H54 (cell line): ENCODE measurements around the gene C16orf74.

ENCODE experiments used
- DNase-seq: peaks from one replicate; pipeline ENCODE4 v3.0.0; 2011; ENCODE audit warnings: low spot score, mixed read lengths; ENCODE audit not compliant: insufficient read length
- FAIRE-seq: peaks from 3 replicates; lab custom pipeline; 2011; peaks lifted over from hg19 to GRCh38; lab: Jason Lieb, UNC
- POLR2A ChIP-seq: IDR thresholded peaks from 2 replicates; pipeline ENCODE4 v1.6.1; 2011; ENCODE audit warnings: low read depth, mild to moderate bottlenecking, low read length

C16orf74 gene

DNA sequence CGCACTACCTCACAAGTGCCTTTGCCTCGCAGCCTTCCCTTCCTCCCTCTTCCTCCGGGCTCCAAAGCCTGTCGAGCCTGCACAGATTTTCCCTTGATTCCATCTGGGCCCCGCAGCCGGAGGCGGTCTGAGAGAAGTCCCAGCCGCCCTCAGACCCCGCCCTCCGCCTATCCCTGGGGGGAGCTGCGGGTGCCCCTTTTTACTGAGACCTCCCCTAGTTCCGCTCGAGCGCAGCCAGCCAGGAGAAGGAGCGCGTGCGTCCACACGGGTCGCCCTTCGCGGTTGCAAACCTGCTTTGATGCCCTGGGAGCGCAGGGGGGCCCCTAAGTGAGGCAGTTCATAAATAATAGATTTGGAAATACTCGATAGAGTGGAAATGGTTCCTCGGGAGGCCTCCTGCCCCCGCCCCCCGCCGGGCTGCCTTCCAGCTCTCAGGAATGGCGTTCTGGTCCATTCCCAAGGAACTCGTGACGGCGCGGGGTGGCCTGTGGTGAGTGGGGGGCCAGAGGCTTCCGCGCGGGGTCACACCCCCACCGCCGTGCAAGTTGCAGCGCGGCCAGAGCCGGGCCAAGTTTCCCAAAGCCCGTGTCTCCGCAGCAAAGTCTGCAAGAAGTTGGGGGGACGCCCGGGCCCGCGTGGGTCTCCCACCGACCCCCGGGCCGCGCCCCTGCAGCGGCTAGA is 610 bp downstream of the C16orf74 start:
- FAIRE-seq (no peak), DNase-seq (no peak)
- no peak for TF ChIP-seq POLR2A

DNA sequence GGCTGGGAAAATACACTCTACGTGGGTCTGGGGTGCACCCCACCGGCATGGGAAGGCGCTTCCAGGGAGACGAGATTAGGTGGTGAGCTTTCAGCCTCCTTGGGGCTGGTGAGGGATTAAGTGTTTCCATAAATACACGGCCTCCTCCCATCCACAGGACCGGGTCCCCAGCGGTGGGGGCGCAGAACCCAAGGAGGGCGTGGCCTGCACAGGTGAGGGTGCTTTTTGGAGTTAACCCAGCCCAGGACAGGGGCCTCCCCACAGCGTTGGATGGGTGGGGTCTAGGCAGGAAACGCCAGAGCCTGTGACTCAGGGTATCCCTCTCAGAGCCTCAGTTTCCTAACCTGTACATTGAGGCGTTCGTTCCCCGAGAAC is 1.1 kb downstream of the C16orf74 start:
- TF ChIP-seq POLR2A: no peak
- FAIRE-seq (no peak), DNase-seq (no peak)

DNA sequence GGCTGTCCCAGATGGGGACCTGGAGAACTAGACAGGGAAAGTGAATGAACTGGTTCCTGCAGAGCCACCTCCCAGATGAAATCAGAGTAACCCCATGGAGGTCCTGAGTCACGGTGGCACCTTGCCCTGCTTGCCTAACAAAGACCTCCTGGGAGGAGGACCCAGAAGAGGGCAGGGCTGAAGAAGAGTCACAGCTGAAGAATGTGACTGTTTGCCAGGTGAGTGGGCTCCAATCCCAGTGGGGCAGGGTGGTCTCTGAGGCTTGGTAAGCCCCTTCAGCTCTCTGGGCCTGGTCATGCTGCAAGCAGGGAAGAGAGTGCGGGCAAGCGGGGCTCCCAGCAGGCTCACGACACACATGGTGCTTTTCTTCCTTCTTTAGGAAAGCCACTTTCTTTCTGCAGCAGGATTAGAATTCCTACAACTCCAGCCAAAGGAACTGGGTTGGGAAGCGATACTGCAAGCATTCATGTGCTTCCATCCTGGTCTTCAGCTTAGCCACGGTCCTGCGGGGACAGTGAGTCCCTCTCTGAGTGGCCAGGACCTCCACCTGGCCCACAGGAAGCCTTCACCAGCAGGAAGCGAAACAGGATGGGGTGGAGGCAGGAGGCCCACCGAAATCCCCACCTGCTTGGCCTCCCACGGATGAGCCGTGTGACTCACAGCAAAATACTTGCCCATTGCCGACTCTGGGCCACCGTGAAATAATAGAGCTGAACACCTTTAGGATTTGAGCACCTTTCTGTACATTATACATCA is 4.3 kb downstream of the C16orf74 start:
- no peak for TF ChIP-seq POLR2A
- peak; percentile 57 for FAIRE-seq
- peak; percentile 87 for DNase-seq

DNA sequence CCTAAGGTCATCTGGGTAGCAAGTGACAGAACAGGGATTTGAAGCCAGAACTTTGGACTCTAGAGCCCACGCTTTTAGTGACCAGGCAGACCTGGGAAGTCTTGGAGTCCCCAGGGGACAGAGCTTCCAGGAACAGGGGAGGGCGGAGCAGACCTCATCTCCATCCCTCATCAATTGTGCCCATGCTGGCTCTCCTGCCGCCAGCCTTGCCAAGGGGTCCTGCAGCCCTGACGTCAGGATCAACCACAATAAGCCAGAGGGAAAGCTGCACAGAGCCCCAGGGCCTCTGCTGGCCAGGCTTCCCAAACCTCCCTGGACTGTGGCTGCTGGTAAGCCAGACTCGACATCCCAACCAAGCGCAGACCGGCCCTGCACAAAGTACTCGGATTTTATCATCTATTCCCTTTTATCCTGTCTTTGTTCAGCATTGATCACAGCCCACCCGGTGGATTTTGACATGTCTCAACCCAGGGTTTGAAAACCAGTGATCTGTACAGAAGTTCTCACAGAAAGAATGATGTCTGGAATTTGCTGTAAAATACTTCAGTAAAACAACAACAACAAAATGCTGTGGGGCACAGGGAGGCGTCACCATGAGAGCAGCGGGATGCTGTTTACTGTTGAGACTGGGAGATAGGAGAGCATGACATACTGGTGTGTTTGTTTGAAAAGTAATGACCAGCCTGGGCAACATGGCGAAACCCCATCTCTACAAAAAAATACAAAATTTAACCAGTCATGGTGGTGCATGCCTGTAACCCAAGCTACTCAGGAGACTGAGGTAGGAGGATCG is 11.8 kb downstream of the C16orf74 start:
- FAIRE-seq (no peak), DNase-seq (no peak)
- TF ChIP-seq POLR2A: no peak

DNA sequence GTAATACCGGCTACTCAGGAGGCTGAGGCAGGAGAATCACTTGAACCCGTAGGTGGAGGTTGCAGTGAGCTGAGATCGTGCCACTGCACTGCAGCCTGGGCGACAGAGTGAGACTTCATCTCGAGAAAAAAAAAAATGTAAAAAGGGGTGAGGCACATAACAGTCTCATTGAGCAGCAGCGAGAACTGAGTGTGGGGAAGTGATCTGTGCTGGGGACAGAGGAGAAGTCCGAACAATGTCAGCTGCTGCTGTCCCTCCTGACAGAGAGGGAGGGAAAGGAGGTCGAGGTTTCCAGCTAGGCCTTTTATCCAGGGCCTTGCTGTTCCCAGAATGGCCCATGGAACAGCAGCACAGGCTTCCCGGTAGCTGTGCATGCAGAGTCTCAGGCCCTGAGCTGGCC is 14.0 kb downstream of the C16orf74 start:
- DNase-seq (no peak), FAIRE-seq (no peak)
- no peak for TF ChIP-seq POLR2A

DNA sequence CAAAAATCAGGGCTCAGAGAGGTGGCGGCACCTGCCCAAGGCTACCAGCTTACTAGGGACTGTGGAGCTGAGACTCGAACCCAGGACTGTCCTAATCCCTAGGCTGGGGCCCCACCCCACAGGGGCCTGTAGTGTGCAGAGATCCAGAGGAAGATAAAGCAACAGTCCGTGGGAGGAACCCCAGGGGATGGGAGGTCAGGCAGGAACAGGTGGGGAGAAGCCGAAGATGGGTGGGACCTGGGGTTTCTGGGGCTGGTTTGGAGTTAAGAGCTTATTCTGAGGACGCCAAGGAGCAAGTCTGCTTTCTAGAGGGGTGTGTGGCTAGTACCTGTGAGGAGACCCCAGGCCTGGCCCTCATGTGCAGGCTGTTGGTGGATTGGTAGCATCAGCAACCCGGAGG is 14.9 kb downstream of the C16orf74 start:
- FAIRE-seq (no peak), DNase-seq (no peak)
- TF ChIP-seq POLR2A: no peak

DNA sequence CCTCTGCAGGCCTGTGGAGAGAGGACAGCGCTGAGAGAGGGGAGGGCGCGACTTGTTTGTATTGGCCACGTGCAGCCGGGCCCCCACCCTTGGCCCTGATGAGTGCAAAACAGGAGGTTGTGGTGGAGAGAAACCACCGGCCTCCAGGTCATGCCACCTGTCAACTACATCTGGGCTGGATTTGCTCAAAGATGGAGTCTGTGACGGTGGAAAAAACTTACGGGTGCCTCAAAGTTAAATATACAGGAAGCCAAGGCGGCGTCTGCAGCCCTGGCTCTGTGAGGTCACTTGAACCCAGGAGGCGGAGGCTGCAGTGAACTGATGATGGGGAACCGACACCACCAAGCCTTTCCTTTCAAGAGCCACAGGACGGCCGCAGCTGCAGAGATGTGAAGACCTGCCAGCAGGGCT is 15.7 kb downstream of the C16orf74 start:
- DNase-seq (no peak), FAIRE-seq (no peak)
- no peak for TF ChIP-seq POLR2A

DNA sequence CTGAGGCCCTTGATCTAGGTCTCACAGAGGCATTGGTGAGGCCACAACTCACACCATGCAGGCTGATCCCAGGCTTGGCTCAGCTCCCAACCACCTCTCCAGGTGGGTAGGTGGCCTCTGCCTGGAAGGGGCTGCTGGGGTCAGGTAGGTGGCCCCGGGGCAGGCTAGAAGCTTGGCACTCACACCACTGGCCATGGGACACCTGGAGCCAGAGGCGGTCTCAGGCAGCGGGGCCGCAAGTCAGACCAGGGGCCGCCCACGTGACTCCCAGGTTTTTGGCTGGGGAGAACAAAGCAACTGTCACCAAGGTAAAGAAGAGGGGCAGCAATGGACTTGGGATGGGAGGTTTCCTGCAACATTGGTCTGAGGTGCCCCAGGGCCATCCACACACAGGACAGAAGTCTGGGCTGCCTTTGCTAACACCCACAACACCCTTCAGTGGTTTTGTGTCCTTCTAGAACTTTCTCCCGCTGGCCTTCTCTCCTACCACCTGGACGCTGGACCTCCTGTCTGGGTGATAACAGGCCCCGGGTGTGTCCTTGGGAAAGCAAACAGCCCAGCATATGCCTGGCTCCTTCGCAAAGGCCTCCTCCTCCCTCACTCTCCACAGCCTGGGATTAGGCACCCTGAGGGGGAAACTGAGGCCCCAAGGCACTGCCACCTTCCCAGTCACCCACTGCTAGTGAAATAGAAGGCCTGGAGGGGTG is 16.4 kb downstream of the C16orf74 start:
- TF ChIP-seq POLR2A: no peak
- no peak for DNase-seq
- no peak for FAIRE-seq

DNA sequence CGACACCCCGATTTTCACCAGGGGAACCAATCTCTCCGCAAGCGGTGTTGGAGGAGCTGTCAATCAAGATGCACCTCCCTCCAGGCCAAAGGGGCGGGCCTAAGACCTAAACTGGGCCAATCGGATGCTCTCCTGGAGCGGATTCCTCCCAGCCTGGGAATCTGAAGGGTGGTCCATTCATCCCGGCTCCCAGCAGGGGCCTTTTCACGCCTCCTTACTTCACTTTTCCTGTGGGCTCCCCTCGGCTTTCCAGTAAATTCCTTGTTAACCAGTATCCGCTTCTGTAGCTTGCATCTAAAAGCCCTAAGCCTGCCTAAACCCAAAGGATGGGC is 17.1 kb downstream of the C16orf74 start:
- TF ChIP-seq POLR2A: no peak
- DNase-seq (no peak), FAIRE-seq (no peak)

DNA sequence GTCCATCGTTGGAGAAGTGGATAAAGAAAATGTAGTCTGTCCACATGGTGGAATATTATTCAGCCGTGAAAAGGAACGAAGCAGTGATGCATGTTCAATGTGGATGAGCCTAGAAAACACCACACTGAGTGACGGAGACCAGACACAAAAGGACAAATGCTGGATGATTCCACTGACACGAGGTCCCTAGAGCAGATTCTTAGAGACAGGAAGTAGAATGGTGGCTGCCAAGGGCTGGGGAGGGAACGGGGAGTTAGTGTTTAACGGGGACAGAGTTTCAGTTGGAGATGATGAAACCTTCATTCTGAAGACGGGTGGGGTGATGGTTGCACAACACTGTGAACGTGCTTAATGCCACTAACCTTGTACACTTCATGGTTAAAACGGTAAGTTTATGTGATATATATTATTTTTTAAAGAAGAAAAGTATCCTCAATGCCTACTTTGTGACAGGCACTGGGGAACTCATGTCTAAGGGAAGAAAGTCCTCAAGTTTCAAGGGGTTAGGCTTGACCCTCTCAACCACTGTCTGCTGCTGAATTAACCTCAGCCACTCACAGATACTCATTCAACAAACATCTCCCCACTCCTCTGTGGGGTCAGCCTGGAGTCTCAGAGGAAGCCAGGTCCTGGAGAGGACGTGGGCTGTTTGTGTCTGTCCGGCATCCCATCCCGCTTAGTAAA is 17.6 kb downstream of the C16orf74 start:
- no peak for FAIRE-seq

DNA sequence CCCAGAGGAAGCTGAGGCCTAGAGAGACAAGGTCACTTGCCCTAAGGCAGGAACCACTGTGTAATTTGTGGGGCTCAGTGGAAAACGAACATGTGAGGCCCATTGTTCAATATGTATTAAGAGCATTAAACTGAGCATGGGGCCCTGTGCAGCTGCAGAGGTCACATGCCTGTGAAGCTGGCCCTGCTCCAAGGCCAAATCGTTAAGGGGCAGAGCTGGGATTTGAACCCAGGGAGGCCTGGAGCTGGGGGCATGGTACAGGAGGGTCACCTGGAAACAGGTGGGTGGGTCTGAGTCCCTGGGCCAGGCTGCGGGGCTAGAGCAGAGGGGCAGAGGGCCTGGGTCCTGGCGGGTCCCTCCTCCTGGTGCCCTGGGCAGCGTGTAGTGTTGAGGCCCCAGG is 19.7 kb downstream of the C16orf74 start:
- TF ChIP-seq POLR2A: no peak
- no peak for DNase-seq
- no peak for FAIRE-seq

More for the DNA sequence above, 17.6 kb downstream of the C16orf74 start:
- TF ChIP-seq POLR2A: no peak
- no peak for DNase-seq

DNA sequence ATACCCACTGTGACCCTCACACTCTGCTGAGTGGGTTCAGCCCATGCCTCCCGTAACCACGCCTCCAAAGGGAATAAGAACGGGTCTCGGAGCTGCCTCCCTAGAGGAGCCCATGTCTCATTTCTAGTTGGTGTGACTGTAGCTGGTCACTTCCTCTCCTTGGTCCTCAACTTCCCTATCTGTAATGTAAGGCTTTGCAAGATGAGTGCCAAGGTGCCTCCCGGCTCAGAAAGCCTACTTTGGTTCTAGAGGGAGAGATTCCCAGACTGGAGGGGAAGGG is 20.8 kb downstream of the C16orf74 start:
- FAIRE-seq: no peak
- no peak for TF ChIP-seq POLR2A
- DNase-seq: no peak

DNA sequence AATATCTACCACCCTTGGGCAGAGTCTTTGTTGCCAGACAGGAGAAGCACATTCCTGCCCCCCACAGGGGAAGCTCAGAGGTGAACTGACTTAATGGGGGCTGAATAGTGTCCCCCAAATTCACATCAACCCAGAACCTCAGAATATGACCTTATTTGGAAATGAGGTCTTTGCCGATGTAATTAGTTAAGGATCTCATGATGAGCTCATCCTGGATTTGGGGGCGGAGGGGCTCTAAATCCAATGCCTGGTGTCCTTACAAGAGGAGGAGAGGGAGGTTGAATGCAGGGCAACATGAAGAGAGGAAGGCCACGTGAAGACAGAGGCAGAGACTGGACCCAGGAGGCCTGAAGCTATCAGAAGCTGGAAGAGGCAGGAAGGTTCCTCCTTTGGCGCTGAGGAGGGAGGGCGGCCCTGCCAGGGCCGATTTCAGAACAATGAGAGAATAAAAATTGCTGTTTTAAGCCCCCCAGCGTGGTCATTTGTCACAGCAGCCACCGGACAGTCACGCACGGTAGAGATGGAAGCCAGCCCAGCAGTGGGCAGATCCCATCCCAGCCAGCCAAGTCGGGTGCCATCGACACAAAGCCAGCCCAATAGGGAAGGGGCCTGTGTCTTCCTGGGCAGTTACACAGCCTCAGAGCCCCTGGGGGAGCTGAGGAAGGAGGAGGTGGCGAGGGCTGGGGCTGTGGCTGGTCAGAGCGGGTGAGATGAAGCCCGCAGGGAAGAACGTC is 21.3 kb downstream of the C16orf74 start:
- DNase-seq (no peak), FAIRE-seq (no peak)
- no peak for TF ChIP-seq POLR2A

DNA sequence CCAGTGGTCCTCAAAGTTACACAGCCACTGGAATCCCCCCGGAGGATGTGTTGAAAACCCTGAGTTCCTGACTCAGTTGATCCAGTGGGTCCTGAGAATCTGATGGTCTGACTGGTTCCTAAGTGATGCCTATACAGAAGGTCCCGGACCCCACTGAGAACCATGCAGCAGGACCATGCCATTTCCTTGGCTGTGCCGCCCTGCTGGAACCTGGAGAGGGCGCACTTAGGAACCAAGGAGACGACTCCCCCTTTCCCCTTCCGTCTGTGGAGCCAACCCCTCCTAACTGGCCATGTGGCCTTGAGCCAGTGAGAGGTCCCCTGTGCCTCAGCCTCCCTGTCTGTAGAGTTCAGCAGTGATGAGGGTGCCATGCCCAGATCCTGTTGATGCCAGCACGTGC is 22.0 kb downstream of the C16orf74 start:
- FAIRE-seq: no peak

More for the DNA sequence above, 22.0 kb downstream of the C16orf74 start:
- TF ChIP-seq POLR2A: no peak
- DNase-seq: no peak
